Sigmoid colon (tissue), 4 donors: ENCODE results near the gene CIC.

Source experiments
- CTCF ChIP-seq, 4 experiments: fragments of 450-650 bp in 3 of 4; fragments of 200-600 bp in 1 of 4; IDR thresholded peaks; one replicate each; pipeline ENCODE4 v1.5.1; 2016 to 2019; ENCODE audit warnings: antibody characterized with exemption in 4 of 4, mild to moderate bottlenecking in 3 of 4, moderate library complexity in 2 of 4
- EP300 ChIP-seq, 4 donors: sonication (generic); formaldehyde crosslinking; IDR thresholded peaks; one replicate each; pipeline ENCODE4 v1.6.1; 2017; ENCODE audit warnings: antibody characterized with exemption in 4 of 4
- POLR2A ChIP-seq, 2 donors: fragments of 450-650 bp; IDR thresholded peaks; one replicate each; pipeline ENCODE4 v1.6.1; 2016; ENCODE audit warnings: antibody characterized with exemption in 2 of 2, mild to moderate bottlenecking in 2 of 2, moderate library complexity in 2 of 2
- POLR2AphosphoS5 ChIP-seq, 4 donors: sonication (generic); formaldehyde crosslinking; IDR thresholded peaks; one replicate each; pipeline ENCODE4 v1.6.1; 2017; ENCODE audit warnings: antibody characterized with exemption in 4 of 4

GRCh38 chr19:42312370-42312769 lies 43.3 kb downstream of the CIC start:
- no peak for TF ChIP-seq POLR2A (IDR thresholded peaks at IDR 0.05)
- no peak for TF ChIP-seq CTCF (IDR thresholded peaks at IDR 0.05)
- no peak for TF ChIP-seq EP300 (IDR thresholded peaks at IDR 0.05)
- no peak for TF ChIP-seq POLR2AphosphoS5 (IDR thresholded peaks at IDR 0.05)
